NCI-H1694 treated with DMSO at 0.1 percent for 48 hours (cell line): ENCODE data around the gene SRD5A3.

Experiments
- DNase-seq: peaks from one replicate; lab custom pipeline; 2025; lab: John Stamatoyannopoulos, UW

Gene SRD5A3

GRCh38 chr4:55376698-55377097 is 30.7 kb downstream of the SRD5A3 start:
- no peak for DNase-seq

GRCh38 chr4:55378617-55379467 is 32.8 kb downstream of the SRD5A3 start:
- no peak for DNase-seq

- no peak for DNase-seq
Measured at GRCh38 chr4:55380576-55380975, 34.5 kb downstream of the SRD5A3 start.

- DNase-seq = no peak
Measured at GRCh38 chr4:55381502-55381901, 35.5 kb downstream of the SRD5A3 start.

GRCh38 chr4:55382488-55383003 is 36.5 kb downstream of the SRD5A3 start:
- no peak for DNase-seq

- DNase-seq = no peak
Measured at GRCh38 chr4:55385201-55385649, 39.2 kb downstream of the SRD5A3 start.

- DNase-seq = no peak
Measured at GRCh38 chr4:55386073-55386472, 40.0 kb downstream of the SRD5A3 start.

GRCh38 chr4:55386840-55387239 is 40.8 kb downstream of the SRD5A3 start:
- no peak for DNase-seq

- no peak for DNase-seq
Measured at GRCh38 chr4:55393461-55394320, 47.6 kb downstream of the SRD5A3 start.

GRCh38 chr4:55395218-55395528 is 49.1 kb downstream of the SRD5A3 start:
- no peak for DNase-seq

- peak; percentile 79 for DNase-seq
Measured at GRCh38 chr4:55395529-55396307, 49.7 kb downstream of the SRD5A3 start, which contains the start of gene TMEM165. TSS of gene TMEM165 (plus strand) at chr4:55395957. CDS start at chr4:55396190, 233 bp downstream.

- DNase-seq = peak; percentile 6
Measured at GRCh38 chr4:55396308-55397125, 50.5 kb downstream of the SRD5A3 start.

GRCh38 chr4:55397126-55397436 is 51.0 kb downstream of the SRD5A3 start:
- DNase-seq = no peak

GRCh38 chr4:55397520-55398321 is 51.7 kb downstream of the SRD5A3 start:
- DNase-seq = no peak

GRCh38 chr4:55398461-55398860 is 52.4 kb downstream of the SRD5A3 start:
- DNase-seq = no peak

- DNase-seq = no peak
Measured at GRCh38 chr4:55398966-55399365, 52.9 kb downstream of the SRD5A3 start.

- no peak for DNase-seq
Measured at GRCh38 chr4:55399581-55399980, 53.5 kb downstream of the SRD5A3 start.

- DNase-seq = no peak
Measured at GRCh38 chr4:55405073-55405472, 59.0 kb downstream of the SRD5A3 start.

GRCh38 chr4:55406545-55406944 is 60.5 kb downstream of the SRD5A3 start:
- DNase-seq = no peak

GRCh38 chr4:55407119-55407518 is 61.1 kb downstream of the SRD5A3 start:
- no peak for DNase-seq
